Measurements from ENCODE around the gene ULK1. TPM values are rescaled to one million over a fixed set of nuclear protein-coding genes. Genes with fewer than 3 reads are reported as not detected.

Gene ULK1
- 15.4 to 36.4 TPM (median 32.2 TPM) in 5 replicates for total RNA-seq (2022; extraction: Qiagen RNA extraction; ENCODE audit: low read depth)

GRCh38 chr12:131894313-131894860, at the start of gene ULK1:
Gene ULK1 (plus strand): TSS chr12:131894622. CDS start chr12:131895002, 380 bp downstream.

DNA sequence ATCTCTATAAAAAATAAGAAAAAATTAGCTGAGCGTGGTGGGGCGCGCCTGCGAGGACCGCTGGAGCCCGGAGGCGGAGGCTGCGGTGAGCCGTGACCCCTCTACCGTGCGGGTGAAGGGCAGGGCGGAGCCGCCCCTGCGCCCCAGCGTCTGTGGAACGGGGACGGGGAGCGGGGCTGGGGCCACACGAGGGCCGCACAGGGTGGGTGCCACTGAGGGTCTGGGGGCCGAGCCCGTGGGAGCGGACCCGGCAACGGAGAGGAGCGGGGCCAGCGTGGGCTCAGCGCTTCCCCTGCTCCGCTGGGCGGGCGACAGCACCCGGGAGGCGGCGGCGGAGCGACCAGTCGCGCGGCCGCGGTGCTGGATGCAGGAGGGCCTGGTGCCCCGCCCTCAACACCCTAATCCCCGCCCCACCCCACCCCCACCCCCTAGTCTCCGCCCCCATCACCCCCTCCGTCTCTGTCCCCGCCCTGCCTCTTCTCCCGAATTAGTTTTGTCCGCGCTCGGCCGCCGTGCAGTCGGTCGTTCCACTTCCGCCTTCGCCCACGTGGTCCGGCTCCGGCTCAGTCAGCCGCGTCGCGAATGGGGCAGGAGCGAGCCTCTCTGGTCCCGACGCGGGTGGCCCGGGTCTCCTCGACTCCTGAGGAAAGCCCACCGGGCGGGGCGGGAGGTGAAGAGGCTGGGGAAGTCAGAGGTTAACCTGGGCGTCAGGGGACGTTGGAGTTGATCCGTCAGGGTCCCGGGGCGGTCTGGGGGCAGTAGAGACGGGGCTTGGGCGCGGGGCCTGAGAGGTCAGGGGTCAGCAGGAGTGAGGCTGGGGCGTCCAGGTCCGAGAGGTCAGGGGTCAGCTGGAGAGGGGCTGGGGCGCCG, 34.5 kb downstream of the ULK1 start, which contains the start of gene PUS1:
Gene PUS1, plus strand, starts transcription at position 566 of the 870 bp plus-strand sequence. CDS start 447 bp downstream, outside the sequence.

GRCh38 chr12:131949431-131950181, 55.2 kb downstream of the ULK1 start, which contains the start of gene EP400:
Gene EP400 (plus strand): TSS chr12:131949942. CDS start chr12:131960620, 10,678 bp downstream.

Other genes starting within 250 kb of the ULK1 start
- gene SFSWAP, start 183.5 kb upstream of the ULK1 start, total RNA-seq (2022; extraction: Qiagen RNA extraction; ENCODE audit: low read depth) = 25.5 to 31.4 TPM (median 29.6 TPM) in 5 replicates
- gene MMP17, start 66.2 kb upstream of the ULK1 start, total RNA-seq (2022; extraction: Qiagen RNA extraction; ENCODE audit: low read depth) = 5.3 to 13.0 TPM (median 12.3 TPM) in 5 replicates
- 47.1 to 85.0 TPM (median 80.8 TPM) in 5 replicates for gene PUS1, start 34.7 kb downstream of the ULK1 start, total RNA-seq (2022; extraction: Qiagen RNA extraction; ENCODE audit: low read depth)
- 21.8 to 28.3 TPM (median 26.4 TPM) in 5 replicates for gene EP400, start 55.3 kb downstream of the ULK1 start, total RNA-seq (2022; extraction: Qiagen RNA extraction; ENCODE audit: low read depth)
- gene DDX51, start 249.7 kb downstream of the ULK1 start, total RNA-seq (2022; extraction: Qiagen RNA extraction; ENCODE audit: low read depth) = 17.6 to 30.0 TPM (median 26.7 TPM) in 5 replicates
- 26.6 to 64.7 TPM (median 62.6 TPM) in 5 replicates for gene NOC4L, start 249.8 kb downstream of the ULK1 start, total RNA-seq (2022; extraction: Qiagen RNA extraction; ENCODE audit: low read depth)